OCI-LY3 (cell line): ENCODE measurements around the gene CT47C1.

ENCODE experiments used
- EZH2phosphoT487 ChIP-seq: fragments of 200-600 bp; shearing (Covaris generic); IDR thresholded peaks from 2 replicates; pipeline ENCODE4 v1.6.1; 2018; ENCODE audit warnings: antibody characterized with exemption, mixed run types, low read depth
- TF ChIP-seq, protein P1 (sequence below): fragments of 200-600, 300-600 bp; sonication (generic); IDR thresholded peaks from 2 replicates; pipeline ENCODE4 v1.5.1; 2014; ENCODE audit warnings: antibody characterized with exemption, low read length, low read depth

DNA sequence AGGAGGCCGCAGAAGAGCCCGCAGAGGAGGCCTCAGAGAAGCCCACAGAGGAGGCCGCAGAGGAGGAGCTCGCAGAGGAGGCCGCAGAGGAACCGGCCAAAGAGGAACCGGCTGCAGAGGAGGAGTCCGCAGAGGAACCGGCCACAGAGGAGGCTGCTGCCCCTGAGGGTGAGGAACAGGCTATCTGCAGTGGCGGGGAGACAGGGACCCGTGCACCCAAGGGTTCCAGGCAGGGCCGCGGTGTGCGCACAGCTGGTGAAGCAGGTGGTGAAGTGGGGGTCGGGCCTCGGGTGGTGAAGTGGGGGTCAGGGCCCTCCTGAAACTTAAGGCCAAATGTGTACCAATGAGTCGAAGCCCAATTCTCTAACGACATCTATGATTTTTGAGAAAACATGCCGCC lies 1.1 kb downstream of the CT47C1 start:
- TF ChIP-seq, protein P1, sequence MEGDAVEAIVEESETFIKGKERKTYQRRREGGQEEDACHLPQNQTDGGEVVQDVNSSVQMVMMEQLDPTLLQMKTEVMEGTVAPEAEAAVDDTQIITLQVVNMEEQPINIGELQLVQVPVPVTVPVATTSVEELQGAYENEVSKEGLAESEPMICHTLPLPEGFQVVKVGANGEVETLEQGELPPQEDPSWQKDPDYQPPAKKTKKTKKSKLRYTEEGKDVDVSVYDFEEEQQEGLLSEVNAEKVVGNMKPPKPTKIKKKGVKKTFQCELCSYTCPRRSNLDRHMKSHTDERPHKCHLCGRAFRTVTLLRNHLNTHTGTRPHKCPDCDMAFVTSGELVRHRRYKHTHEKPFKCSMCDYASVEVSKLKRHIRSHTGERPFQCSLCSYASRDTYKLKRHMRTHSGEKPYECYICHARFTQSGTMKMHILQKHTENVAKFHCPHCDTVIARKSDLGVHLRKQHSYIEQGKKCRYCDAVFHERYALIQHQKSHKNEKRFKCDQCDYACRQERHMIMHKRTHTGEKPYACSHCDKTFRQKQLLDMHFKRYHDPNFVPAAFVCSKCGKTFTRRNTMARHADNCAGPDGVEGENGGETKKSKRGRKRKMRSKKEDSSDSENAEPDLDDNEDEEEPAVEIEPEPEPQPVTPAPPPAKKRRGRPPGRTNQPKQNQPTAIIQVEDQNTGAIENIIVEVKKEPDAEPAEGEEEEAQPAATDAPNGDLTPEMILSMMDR = no peak
- TF ChIP-seq EZH2phosphoT487 = no peak
